HCT116 (cell line): ENCODE data around the gene MAF. TPM values are rescaled to one million over a fixed set of nuclear protein-coding genes. Genes with fewer than 3 reads are reported as not detected.

ENCODE experiments used
- ATAC-seq: fragments of 200-7000 bp; cut with Tn5 transposase; 2 replicates; pipeline ENCODE4 v1.9.1; 2020; ENCODE audit warnings: mild to moderate bottlenecking, moderate library complexity
- BruUV-seq: library from RNA; stranded (reverse); fragments of 400-500 nt; replicated peaks from 2 replicates; lab custom pipeline; 2021; lab: Mats Ljungman, UMichigan
- CTCF ChIA-PET: fragments of 300-600 bp; sonication (Branson Sonifier 250); formaldehyde crosslinking; loops from one replicate; lab custom pipeline; 2021; ENCODE audit warnings: antibody characterized with exemption; lab: Charles Lee
- POLR2A ChIA-PET: fragments of 300-600, 350-600 bp; sonication (Branson Sonifier 250); formaldehyde crosslinking; loops from one replicate; lab custom pipeline; 2021; ENCODE audit warnings: antibody characterized with exemption; lab: Charles Lee
- RAD21 ChIA-PET, 2 experiments: fragments of 300-600 bp; sonication (Branson Sonifier 250); formaldehyde crosslinking; loops; one replicate each; lab custom pipeline; 2023; ENCODE audit warnings: low total read pairs in 2 of 2; ENCODE audit not compliant: uncharacterized antibody in 2 of 2, unreplicated experiment in 2 of 2, low non-redundant PET in 1 of 2; lab: Charles Lee
- DNase-seq: peaks from one replicate; pipeline ENCODE4 v3.0.0-alpha.2; 2010; ENCODE audit warnings: low read depth, low spot score
- H2AFZ ChIP-seq: fragments of 200-600 bp; shearing (Covaris generic), sonication (generic); 2 replicates; pipeline ENCODE4 v1.6.1; 2017; ENCODE audit warnings: low read depth, mixed run types, mixed read lengths, antibody characterized with exemption, low read length; ENCODE audit not compliant: poor library complexity, severe bottlenecking
- H3K27ac ChIP-seq: 2 replicates; pipeline ENCODE4 v1.5.1; 2012; ENCODE audit warnings: low read depth, low read length
- H3K27me3 ChIP-seq: fragments of 200-600 bp; sonication (generic); 2 replicates; pipeline ENCODE4 v1.6.1; 2016; ENCODE audit warnings: mixed run types, low read length, mixed read lengths; ENCODE audit not compliant: insufficient read depth
- H3K36me3 ChIP-seq, 2 experiments: fragments of 200-500 bp in 1 of 2; fragments of 200-600 bp in 1 of 2; sonication (Bioruptor generic) in 1 of 2; sonication (generic) in 1 of 2; 2 replicates each; pipeline versions ENCODE4 v1.5.1 to v1.6.1; 2014 to 2016; ENCODE audit warnings: low read length in 2 of 2, inconsistent platforms in 1 of 2, mixed read lengths in 1 of 2, mixed run types in 1 of 2; ENCODE audit not compliant: insufficient read depth in 2 of 2, control insufficient read depth in 1 of 2
- H3K4me1 ChIP-seq, 2 experiments: fragments of 200-600 bp in 1 of 2; sonication (generic) in 1 of 2; 2 replicates each; pipeline versions ENCODE4 v1.5.1 to v1.6.1; 2012 to 2017; ENCODE audit warnings: low read length in 2 of 2, inconsistent platforms in 1 of 2, mild to moderate bottlenecking in 1 of 2, mixed read lengths in 1 of 2, mixed run types in 1 of 2, moderate library complexity in 1 of 2; ENCODE audit not compliant: insufficient read depth in 2 of 2, control insufficient read depth in 1 of 2
- H3K4me2 ChIP-seq: fragments of 200-600 bp; sonication (generic); 2 replicates; pipeline ENCODE4 v1.6.1; 2017; ENCODE audit warnings: mixed run types, low read length, mixed read lengths
- H3K4me3 ChIP-seq, 2 experiments: fragments of 200-600 bp in 1 of 2; sonication (generic) in 1 of 2; replicated peaks in 1 of 2; 2 replicates each; pipeline ENCODE4 v1.5.1; 2011 to 2016; ENCODE audit warnings: low read length in 2 of 2, control low read depth in 1 of 2, low read depth in 1 of 2, mild to moderate bottlenecking in 1 of 2, mixed read lengths in 1 of 2, mixed run types in 1 of 2
- H3K79me2 ChIP-seq: fragments of 200-600 bp; sonication (generic); 2 replicates; pipeline ENCODE4 v1.6.1; 2017; ENCODE audit warnings: mild to moderate bottlenecking, mixed run types, low read length, moderate library complexity, mixed read lengths; ENCODE audit not compliant: insufficient read depth
- H3K9ac ChIP-seq: fragments of 200-600 bp; sonication (generic); 2 replicates; pipeline ENCODE4 v1.6.1; 2016; ENCODE audit warnings: low read length, mixed read lengths
- H3K9me2 ChIP-seq: fragments of 200-600 bp; sonication (generic), shearing (Covaris generic); 2 replicates; pipeline ENCODE4 v1.6.1; 2017; ENCODE audit warnings: mixed run types, mild to moderate bottlenecking, moderate library complexity; ENCODE audit not compliant: insufficient read depth
- H3K9me3 ChIP-seq, 2 experiments: fragments of 200-500 bp in 1 of 2; fragments of 200-600 bp in 1 of 2; sonication (Bioruptor generic) in 1 of 2; sonication (generic) in 1 of 2; 2 replicates each; pipeline ENCODE4 v1.6.1; 2014 to 2017; ENCODE audit warnings: low read length in 2 of 2, mixed read lengths in 2 of 2, inconsistent platforms in 1 of 2, low read depth in 1 of 2, mild to moderate bottlenecking in 1 of 2, mixed run types in 1 of 2, moderate library complexity in 1 of 2; ENCODE audit not compliant: control insufficient read depth in 1 of 2, insufficient read depth in 1 of 2
- H4K20me1 ChIP-seq: fragments of 200-600 bp; sonication (generic), shearing (Covaris generic); 2 replicates; pipeline ENCODE4 v1.6.1; 2017; ENCODE audit warnings: mixed run types, mild to moderate bottlenecking, moderate library complexity; ENCODE audit not compliant: insufficient read depth
- ATF3 ChIP-seq: IDR thresholded peaks from 2 replicates; pipeline ENCODE4 v1.6.1; 2012
- CBX3 ChIP-seq: IDR thresholded peaks from 2 replicates; pipeline ENCODE4 v1.6.1; 2012; ENCODE audit warnings: low read depth
- CEBPB ChIP-seq: IDR thresholded peaks from 2 replicates; pipeline ENCODE4 v1.6.1; 2012; ENCODE audit warnings: low read depth
- CTCF ChIP-seq, 3 experiments: fragments of 200-600 bp in 1 of 3; sonication (generic) in 1 of 3; IDR thresholded peaks in 2 of 3; conservative IDR thresholded peaks in 1 of 3; 2 replicates each; pipeline ENCODE4 v1.5.1; 2012 to 2017; ENCODE audit warnings: low read depth in 2 of 3, low read length in 2 of 3, antibody characterized with exemption in 1 of 3, borderline replicate concordance in 1 of 3, control low read depth in 1 of 3, mild to moderate bottlenecking in 1 of 3, mixed read lengths in 1 of 3, mixed run types in 1 of 3, moderate library complexity in 1 of 3; ENCODE audit not compliant: insufficient read depth in 1 of 3
- EGR1 ChIP-seq: IDR thresholded peaks from 2 replicates; pipeline ENCODE4 v1.6.1; 2012; ENCODE audit warnings: low read depth
- EZH2 ChIP-seq: fragments of 200-600 bp; sonication (generic); IDR thresholded peaks from 2 replicates; pipeline ENCODE4 v1.6.1; 2017; ENCODE audit warnings: antibody characterized with exemption, mixed run types
- EZH2phosphoT487 ChIP-seq: fragments of 200-600 bp; IDR thresholded peaks from 2 replicates; pipeline ENCODE4 v1.6.1; 2018; ENCODE audit warnings: antibody characterized with exemption, borderline replicate concordance
- MAX ChIP-seq: IDR thresholded peaks from 2 replicates; pipeline ENCODE4 v1.6.1; 2012
- POLR2A ChIP-seq: IDR thresholded peaks from 2 replicates; pipeline ENCODE4 v1.7.0; 2011; ENCODE audit warnings: borderline replicate concordance; ENCODE audit not compliant: insufficient read depth, insufficient read length; ENCODE audit errors: extremely low read depth
- POLR2AphosphoS5 ChIP-seq: IDR thresholded peaks from 2 replicates; pipeline ENCODE4 v1.6.1; 2011; ENCODE audit warnings: mild to moderate bottlenecking, low read depth, low read length, moderate library complexity
- RAD21 ChIP-seq: IDR thresholded peaks from 2 replicates; pipeline ENCODE4 v1.6.1; 2012; ENCODE audit warnings: low read depth, mild to moderate bottlenecking
- REST ChIP-seq: IDR thresholded peaks from 2 replicates; pipeline ENCODE4 v1.6.1; 2012; ENCODE audit warnings: low read depth
- SIN3A ChIP-seq: IDR thresholded peaks from 2 replicates; pipeline ENCODE4 v1.6.1; 2012; ENCODE audit warnings: low read depth
- SRF ChIP-seq: IDR thresholded peaks from 2 replicates; pipeline ENCODE4 v1.6.1; 2012; ENCODE audit warnings: low read depth
- YY1 ChIP-seq: IDR thresholded peaks from 2 replicates; pipeline ENCODE4 v1.6.1; 2011; ENCODE audit warnings: low read length, low read depth, moderate library complexity, mild to moderate bottlenecking; ENCODE audit not compliant: insufficient replicate concordance; ENCODE audit errors: extremely low read depth
- ZFX ChIP-seq: fragments of 450-650 bp; IDR thresholded peaks from 2 replicates; pipeline ENCODE4 v1.6.1; 2017
- ZNF274 ChIP-seq: fragments of 200-500 bp; sonication (Bioruptor generic); IDR thresholded peaks from 2 replicates; pipeline ENCODE4 v1.6.1; 2014; ENCODE audit warnings: mild to moderate bottlenecking, low read depth, low read length, inconsistent platforms
- intact Hi-C: fragments of 100-400 bp; cut with micrococcal nuclease; formaldehyde crosslinking; loops from 2 replicates; pipeline ENCODE4 v1.10.0; 2022
- total RNA-seq: library from RNA; stranded (reverse); gene quantifications from one replicate; pipeline ENCODE4 v1.2.1, GENCODE V29; 2021; ENCODE audit not compliant: unreplicated experiment

Gene MAF
- total RNA-seq, 1 experiment from 2014 or later = 0.27 TPM

- TF ChIP-seq CTCF (IDR thresholded peaks at IDR 0.05 in 2 of 3, conservative IDR thresholded peaks at IDR 0.05 in 1 of 3; ENCODE audit: borderline replicate concordance in 1 of 3, insufficient read depth in 1 of 3, low read depth in 2 of 3, low read length in 2 of 3) = no peak
- TF ChIP-seq YY1 = no peak
- no peak for TF ChIP-seq EZH2phosphoT487
- no peak for TF ChIP-seq EZH2
These were observed 35.8 kb downstream of the MAF start (continued) for GRCh38 chr16:79564671-79565107.

- H3K9me2 ChIP-seq = no peaks in the 10 kb centered on the region
- H3K4me2 ChIP-seq = no peak overlapping the region
- H3K27ac ChIP-seq = no peak overlapping the region
- RAD21 ChIA-PET = no interaction called here
- CTCF ChIA-PET = no interaction called here
- no peak overlapping the region for H2AFZ ChIP-seq
- H3K27me3 ChIP-seq = no peaks in the 10 kb centered on the region
- intact Hi-C loops = no loop called here
- ATAC-seq (no peak), DNase-seq (no peak)
- no peak overlapping the region for H3K9ac ChIP-seq
- H3K36me3 ChIP-seq = no peaks in the 10 kb centered on the region
- H3K4me3 ChIP-seq = no peak overlapping the region
- peaks cover 23 to 30% of the 10 kb centered on the region in 2 experiments; a peak in 3 of 4 replicates for H3K9me3 ChIP-seq
- no peaks in the 10 kb centered on the region for H3K4me1 ChIP-seq
- no peak for TF ChIP-seq CEBPB
- TF ChIP-seq POLR2AphosphoS5 = no peak
- TF ChIP-seq MAX = no peak
- TF ChIP-seq SIN3A = no peak
- TF ChIP-seq CBX3 = no peak
- TF ChIP-seq SRF = no peak
- no peak for TF ChIP-seq RAD21
- TF ChIP-seq ZNF274 = no peak
- TF ChIP-seq EGR1 = no peak
- no peak for TF ChIP-seq ZFX
- no peak for TF ChIP-seq REST
- no peak for TF ChIP-seq CTCF (IDR thresholded peaks at IDR 0.05 in 2 of 3, conservative IDR thresholded peaks at IDR 0.05 in 1 of 3; ENCODE audit: borderline replicate concordance in 1 of 3, insufficient read depth in 1 of 3, low read depth in 2 of 3, low read length in 2 of 3)
- TF ChIP-seq ATF3 = no peak
- TF ChIP-seq POLR2A = no peak
- H3K79me2 ChIP-seq = no peaks in the 10 kb centered on the region
- no peaks in the 10 kb centered on the region for H4K20me1 ChIP-seq
- no TSS peak for BruUV-seq
- POLR2A ChIA-PET = no interaction called here
These were observed 36.6 kb downstream of the MAF start for GRCh38 chr16:79563921-79564320.
